Adipocyte (in vitro differentiated cells): ENCODE results near the gene ADGRD2.
"Not testable (repeated sequence)": the region's sequence is repeated elsewhere in the genome, so short reads cannot be mapped to it uniquely, and the experiment has no call there.

ENCODE experiments used
- DNase-seq: peaks from one replicate; pipeline ENCODE4 v3.0.0-alpha.2; 2015; ENCODE audit warnings: low read depth
- H3K27me3 ChIP-seq: replicated peaks from 2 replicates; pipeline ENCODE4 v1.7.0; 2013; ENCODE audit warnings: mild to moderate bottlenecking, low read length, moderate library complexity; ENCODE audit not compliant: control insufficient read depth, insufficient read depth
- H3K36me3 ChIP-seq: 2 replicates; pipeline ENCODE4 v1.7.0; 2013; ENCODE audit warnings: low read length, mild to moderate bottlenecking, moderate library complexity; ENCODE audit not compliant: control insufficient read depth, insufficient read depth, severe bottlenecking
- H3K4me1 ChIP-seq: 2 replicates; pipeline ENCODE4 v1.7.0; 2013; ENCODE audit warnings: mild to moderate bottlenecking, low read length, moderate library complexity; ENCODE audit not compliant: control insufficient read depth, insufficient read depth
- H3K4me3 ChIP-seq: 2 replicates; pipeline ENCODE4 v1.7.0; 2013; ENCODE audit warnings: mild to moderate bottlenecking, low read length, moderate library complexity
- H3K9ac ChIP-seq: 2 replicates; pipeline ENCODE4 v1.7.0; 2013; ENCODE audit warnings: mild to moderate bottlenecking, low read length, moderate library complexity
- H3K9me3 ChIP-seq: 2 replicates; pipeline ENCODE4 v1.7.0; 2013; ENCODE audit warnings: mild to moderate bottlenecking, low read length, moderate library complexity; ENCODE audit not compliant: control insufficient read depth

The ADGRD2 gene

DNA sequence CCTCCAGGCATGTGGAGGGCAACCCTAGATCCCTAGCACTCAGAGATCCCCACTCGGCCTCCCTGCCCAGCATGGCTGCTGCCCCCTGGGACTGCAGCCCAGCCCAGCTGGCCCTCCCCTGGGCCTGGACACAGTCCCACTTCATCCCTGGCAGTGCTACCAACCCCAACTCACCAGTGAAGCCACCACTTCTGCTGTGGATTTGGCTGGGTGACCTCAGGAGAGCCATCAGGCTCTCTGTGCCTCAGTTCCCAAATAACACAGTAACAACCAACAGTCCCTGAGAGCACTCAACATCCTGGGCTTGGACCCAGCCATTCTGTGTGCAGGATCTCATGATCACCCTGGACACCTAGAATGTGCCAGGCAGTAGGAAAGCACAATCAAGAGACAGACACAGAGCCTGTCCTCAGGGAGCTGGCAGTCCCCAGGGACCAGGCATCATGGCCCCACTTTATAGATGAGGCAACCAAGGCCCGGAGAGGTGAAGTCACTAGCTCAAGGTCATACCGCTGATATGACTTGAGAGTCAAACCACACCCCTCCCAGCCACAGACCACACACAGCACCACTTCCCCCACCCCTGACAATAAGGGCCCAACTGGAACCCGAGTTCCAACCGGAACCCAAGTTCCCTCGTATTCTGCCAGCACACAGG is 30.3 kb upstream of the ADGRD2 start:
- peaks cover 7% of the 10 kb centered on the region for H3K27me3 ChIP-seq
- DNase-seq, result no peak
- peaks cover 3% of the 10 kb centered on the region for H3K4me1 ChIP-seq
- H3K36me3 ChIP-seq, result no peaks in the 10 kb centered on the region
- no peaks in the 10 kb centered on the region for H3K9me3 ChIP-seq
- H3K9ac ChIP-seq, result no peak overlapping the region
- no peak overlapping the region for H3K4me3 ChIP-seq

DNA sequence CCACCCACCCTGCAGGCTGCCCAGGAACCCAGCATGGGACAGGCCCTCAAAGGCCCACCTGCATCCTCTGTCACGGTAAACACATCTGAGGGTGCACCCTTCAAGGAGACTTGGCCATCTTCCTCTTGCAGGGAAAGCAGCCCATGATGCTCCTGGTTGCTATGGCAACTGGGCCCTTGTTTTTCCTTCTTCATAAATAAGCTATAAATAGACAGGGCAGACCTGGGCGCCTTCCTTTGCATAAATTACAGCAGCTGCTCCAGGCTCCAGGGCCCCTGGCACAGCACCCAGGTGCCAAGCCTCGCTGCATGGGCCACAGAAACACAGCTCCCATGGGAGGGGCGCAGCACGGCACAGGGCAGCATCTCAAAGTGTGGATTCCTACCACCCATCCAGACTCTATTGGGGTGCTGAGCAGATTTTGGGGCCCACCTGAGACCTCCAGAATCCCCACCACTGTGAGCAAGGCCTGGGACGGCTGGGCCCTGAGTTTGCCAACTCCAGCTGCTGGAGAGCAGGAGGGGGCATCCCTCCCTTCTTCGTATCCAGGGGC is 29.2 kb upstream of the ADGRD2 start:
- no peaks in the 10 kb centered on the region for H3K9me3 ChIP-seq
- peaks cover 7% of the 10 kb centered on the region for H3K27me3 ChIP-seq
- H3K4me3 ChIP-seq, result no peak overlapping the region
- H3K9ac ChIP-seq, result no peak overlapping the region
- DNase-seq, result no peak
- H3K4me1 ChIP-seq, result no peaks in the 10 kb centered on the region
- no peaks in the 10 kb centered on the region for H3K36me3 ChIP-seq

DNA sequence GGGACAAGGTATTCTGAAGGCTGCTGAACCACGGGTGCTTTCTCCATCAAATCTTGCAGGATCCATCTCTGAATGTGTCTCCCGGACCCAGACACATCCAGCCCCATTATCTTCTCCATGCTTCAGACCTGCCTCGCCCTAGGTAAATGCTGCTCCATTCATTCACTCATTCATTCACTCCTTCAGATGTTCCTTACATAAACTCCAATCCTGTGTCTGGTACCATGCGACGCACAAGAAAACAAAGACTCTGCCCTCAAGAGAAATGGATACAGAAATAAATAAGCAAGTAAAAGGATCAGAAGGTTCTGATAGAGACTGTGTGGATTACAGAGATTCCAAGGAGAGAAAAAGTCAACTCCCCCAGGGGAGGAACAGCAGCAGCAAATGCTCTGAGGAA is 27.1 kb upstream of the ADGRD2 start:
- H3K9me3 ChIP-seq, result no peaks in the 10 kb centered on the region
- no peaks in the 10 kb centered on the region for H3K4me1 ChIP-seq
- H3K4me3 ChIP-seq, result no peak overlapping the region
- no peak overlapping the region for H3K9ac ChIP-seq
- H3K36me3 ChIP-seq, result no peaks in the 10 kb centered on the region
- DNase-seq, result no peak
- H3K27me3 ChIP-seq, result peaks cover 7% of the 10 kb centered on the region

DNA sequence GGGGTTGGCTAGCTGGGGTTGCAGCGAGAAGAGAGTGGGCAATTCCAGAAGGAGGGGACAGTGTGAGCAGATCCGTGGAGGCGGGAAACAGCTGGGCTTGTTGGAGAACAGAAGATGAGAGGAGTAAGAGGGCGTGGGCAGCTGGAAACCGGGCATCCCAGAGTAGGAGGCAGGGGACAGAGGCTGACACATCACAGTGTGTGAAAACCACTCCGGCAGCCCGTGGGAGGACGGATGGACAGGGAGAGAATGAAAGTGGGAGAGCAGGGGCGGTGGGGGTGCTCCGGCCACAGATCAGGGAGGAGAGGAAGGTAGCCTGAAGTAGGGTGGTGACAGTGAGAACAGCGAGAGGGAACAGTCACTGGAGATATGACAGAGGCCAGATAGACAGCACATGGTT is 26.7 kb upstream of the ADGRD2 start:
- H3K4me3 ChIP-seq, result no peak overlapping the region
- no peaks in the 10 kb centered on the region for H3K4me1 ChIP-seq
- H3K36me3 ChIP-seq, result no peaks in the 10 kb centered on the region
- H3K9me3 ChIP-seq, result no peaks in the 10 kb centered on the region
- no peak for DNase-seq
- H3K9ac ChIP-seq, result no peak overlapping the region
- H3K27me3 ChIP-seq, result peaks cover 7% of the 10 kb centered on the region

DNA sequence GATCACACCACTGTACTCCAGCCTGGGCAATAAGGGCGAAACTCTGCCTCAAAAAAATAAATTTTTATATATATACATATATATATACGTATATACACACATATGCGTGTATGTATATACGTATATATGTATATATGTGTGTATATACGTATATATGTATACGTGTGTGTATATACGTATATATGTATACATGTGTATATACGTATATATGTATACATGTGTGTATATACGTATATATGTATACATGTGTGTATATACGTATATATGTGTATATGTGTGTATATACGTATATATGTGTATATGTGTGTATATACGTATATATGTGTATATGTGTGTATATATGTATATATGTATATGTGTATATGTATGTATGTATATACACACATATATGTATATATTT is 24.5 kb upstream of the ADGRD2 start:
- not testable (repeated sequence) for H3K4me1 ChIP-seq, DNase-seq

DNA sequence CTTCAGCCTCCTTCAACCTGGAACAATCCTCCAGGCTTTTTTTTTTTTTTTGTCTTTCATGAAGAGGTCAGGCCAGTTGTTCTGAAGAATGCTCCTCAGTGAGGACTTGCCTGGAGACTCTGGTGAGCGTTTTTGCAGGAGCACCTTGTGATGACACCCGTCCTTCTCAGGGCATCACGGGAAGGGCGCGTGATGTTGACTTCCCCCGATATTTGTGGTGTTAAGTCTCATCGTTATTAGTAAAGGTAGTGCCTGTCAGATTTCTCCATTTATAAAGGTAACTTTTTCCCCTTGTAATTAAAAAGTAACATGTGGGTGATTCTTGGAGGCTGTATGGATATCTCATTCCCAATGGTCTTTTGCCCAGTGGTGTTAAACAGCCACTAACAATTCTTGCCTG is 23.9 kb upstream of the ADGRD2 start:
- Histone ChIP-seq H3K27me3 (peaks cover 7% of the 10 kb centered on the region), H3K9me3 (no peaks in the 10 kb centered on the region), H3K4me3 (no peak overlapping the region), H3K9ac (no peak overlapping the region), H3K36me3 (no peaks in the 10 kb centered on the region), H3K4me1 (no peaks in the 10 kb centered on the region)
- no peak for DNase-seq

More for the DNA sequence above, 24.5 kb upstream of the ADGRD2 start:
- H3K9me3 ChIP-seq, H3K4me3 ChIP-seq, H3K36me3 ChIP-seq, H3K9ac ChIP-seq, H3K27me3 ChIP-seq: not testable (repeated sequence)

DNA sequence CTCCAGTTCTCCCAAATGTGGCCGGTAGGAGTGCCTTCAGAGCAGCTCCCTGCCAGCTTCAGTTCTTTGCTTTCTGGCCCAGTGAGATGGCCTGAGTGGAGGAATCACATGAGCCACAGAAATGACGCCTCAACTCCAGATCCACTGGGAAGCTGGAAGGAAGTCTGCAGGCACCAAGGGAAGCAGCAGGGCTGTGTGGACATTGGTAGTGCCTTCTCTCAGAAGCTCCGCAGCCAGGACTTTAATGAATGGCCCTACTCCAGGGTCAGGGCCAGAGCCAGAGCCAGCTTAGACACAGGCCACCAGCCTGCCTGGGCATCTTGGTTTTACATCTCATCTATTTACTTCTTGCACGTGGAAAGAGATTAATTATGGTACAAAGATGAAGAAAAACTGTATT is 23.0 kb upstream of the ADGRD2 start:
- no peak for DNase-seq
- Histone ChIP-seq H3K36me3 (no peaks in the 10 kb centered on the region), H3K9me3 (no peaks in the 10 kb centered on the region), H3K4me3 (no peak overlapping the region), H3K27me3 (peaks cover 8% of the 10 kb centered on the region), H3K4me1 (no peaks in the 10 kb centered on the region), H3K9ac (no peak overlapping the region)

DNA sequence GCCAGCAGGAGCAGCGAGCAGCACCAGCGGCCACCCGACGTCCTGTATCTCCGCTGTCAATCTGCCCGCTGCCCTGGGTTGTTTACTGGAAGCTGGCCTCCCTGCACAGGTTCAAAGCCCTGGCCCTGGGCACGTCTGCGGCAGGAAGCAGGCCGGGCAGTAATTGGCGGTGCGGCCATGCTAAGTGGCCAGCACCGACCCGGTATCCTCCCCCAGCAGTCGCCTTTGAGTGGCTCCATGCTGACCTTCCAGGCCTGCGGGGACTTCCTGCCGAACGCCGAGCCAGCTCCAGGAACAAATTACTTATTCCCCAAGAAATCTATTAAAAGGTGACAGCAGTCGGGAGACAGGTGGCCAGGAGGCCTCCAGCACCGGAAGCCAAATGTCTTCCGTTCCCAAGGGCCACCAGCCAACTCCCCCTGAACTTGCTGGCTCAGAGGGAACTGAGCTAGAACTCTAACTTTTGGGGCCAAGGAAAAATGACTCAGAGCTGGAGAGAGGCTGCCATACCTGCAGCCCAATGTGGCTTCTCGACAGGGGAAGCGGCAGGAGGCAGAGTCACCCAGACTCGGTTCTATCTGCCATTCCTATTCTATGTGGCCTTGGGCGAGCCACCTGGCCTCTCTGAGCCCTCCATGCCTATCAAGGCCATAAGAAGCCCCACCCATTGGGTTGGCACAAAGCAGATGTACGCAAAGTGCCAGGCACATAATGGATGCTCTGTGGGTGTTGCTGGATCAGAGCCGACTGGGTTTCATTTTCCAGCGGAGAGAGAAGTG is 21.3 kb upstream of the ADGRD2 start:
- H3K9ac ChIP-seq, result no peak overlapping the region
- no peaks in the 10 kb centered on the region for H3K4me1 ChIP-seq
- H3K4me3 ChIP-seq, result no peak overlapping the region
- no peaks in the 10 kb centered on the region for H3K36me3 ChIP-seq
- H3K27me3 ChIP-seq, result peaks cover 12% of the 10 kb centered on the region
- peaks cover 2% of the 10 kb centered on the region for H3K9me3 ChIP-seq
- no peak for DNase-seq

DNA sequence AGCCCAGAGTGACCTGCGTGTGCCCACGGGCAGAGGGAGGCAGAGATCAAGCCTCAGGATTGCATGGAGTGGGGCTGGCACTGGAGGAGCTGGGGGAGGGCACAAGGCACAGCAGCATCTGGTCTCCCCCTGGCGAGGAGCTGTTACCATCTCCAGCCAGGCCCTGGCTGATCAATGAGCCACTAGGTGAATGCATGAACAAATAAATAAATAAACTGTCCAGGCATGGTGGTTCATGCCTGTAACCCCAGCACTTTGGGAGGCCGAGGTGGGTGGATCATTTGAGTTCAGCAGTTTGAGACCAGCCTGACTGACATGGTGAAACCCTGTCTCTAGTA is 20.8 kb upstream of the ADGRD2 start:
- H3K36me3 ChIP-seq, result no peaks in the 10 kb centered on the region
- no peaks in the 10 kb centered on the region for H3K4me1 ChIP-seq
- peaks cover 15% of the 10 kb centered on the region for H3K27me3 ChIP-seq
- H3K9ac ChIP-seq, result no peak overlapping the region
- H3K9me3 ChIP-seq, result peaks cover 2% of the 10 kb centered on the region
- no peak for DNase-seq
- H3K4me3 ChIP-seq, result no peak overlapping the region

DNA sequence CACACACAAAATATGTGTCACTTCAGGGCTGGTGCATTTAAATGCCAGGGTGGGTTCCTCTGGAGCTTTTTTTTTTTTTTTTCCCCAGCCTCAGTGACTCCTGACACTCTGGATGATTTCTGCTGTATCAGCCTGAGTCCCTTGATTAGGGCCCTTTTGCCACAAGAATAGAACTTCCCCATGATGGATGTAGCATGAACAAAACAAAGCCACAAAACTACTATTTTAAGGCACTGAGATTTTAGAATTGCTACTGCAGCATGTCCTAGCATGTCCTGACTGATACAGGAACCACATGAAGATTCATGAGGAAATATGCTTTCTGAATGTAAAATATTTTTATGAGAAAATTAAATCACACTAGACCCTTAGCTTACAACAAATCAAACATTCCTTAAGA is 13.9 kb upstream of the ADGRD2 start:
- Histone ChIP-seq H3K9ac (no peak overlapping the region), H3K4me3 (no peak overlapping the region), H3K9me3 (peaks cover 12% of the 10 kb centered on the region), H3K4me1 (no peaks in the 10 kb centered on the region), H3K36me3 (no peaks in the 10 kb centered on the region), H3K27me3 (peaks cover 36% of the 10 kb centered on the region)
- DNase-seq, result no peak

DNA sequence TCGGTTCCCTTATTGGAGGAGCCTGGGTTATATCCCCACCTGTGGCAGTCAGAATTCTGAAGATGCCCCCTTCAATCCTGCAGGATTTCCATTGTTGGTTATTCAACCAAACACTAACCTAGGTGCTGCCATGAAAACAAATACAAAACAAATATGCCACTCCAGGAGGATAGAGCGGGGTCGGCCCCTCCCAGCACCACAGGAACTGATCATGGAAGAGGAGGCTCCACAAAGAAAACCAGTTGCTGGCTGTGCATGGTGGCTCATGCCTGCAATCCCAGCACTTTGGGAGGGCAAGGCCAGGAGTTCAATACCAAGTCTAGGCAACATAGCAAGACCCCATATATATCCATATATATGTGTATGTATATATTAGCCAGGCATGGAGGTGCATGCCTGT is 13.2 kb upstream of the ADGRD2 start:
- peaks cover 13% of the 10 kb centered on the region for H3K9me3 ChIP-seq
- H3K9ac ChIP-seq, result no peak overlapping the region
- no peaks in the 10 kb centered on the region for H3K4me1 ChIP-seq
- H3K4me3 ChIP-seq, result no peak overlapping the region
- H3K36me3 ChIP-seq, result no peaks in the 10 kb centered on the region
- no peak for DNase-seq
- H3K27me3 ChIP-seq, result peaks cover 42% of the 10 kb centered on the region
